Right ventricle myocardium superior (tissue), 1 donor: ENCODE data around the gene SOCS1. TPM values are rescaled to one million over a fixed set of nuclear protein-coding genes. Genes with fewer than 3 reads are reported as not detected.
A peak's percentile ranks its signal among the peaks of the same experiment; 100 is the strongest.
"Not testable (repeated sequence)": the region's sequence is repeated elsewhere in the genome, so short reads cannot be mapped to it uniquely, and the experiment has no call there.

ENCODE experiments used
- ATAC-seq: fragments of 200-7000 bp; cut with Tn5 transposase; one replicate; pipeline ENCODE4 v1.9.1; 2020; ENCODE audit warnings: mild to moderate bottlenecking; ENCODE audit not compliant: poor library complexity
- DNase-seq: peaks from one replicate; pipeline ENCODE4 v3.0.0-alpha.2; 2020
- intact Hi-C: fragments of 100-400 bp; cut with DNase I; formaldehyde crosslinking; loops from one replicate; pipeline ENCODE4 v1.11.2; 2022
- total RNA-seq: library from RNA; stranded (reverse); fragmentation: NEBNext Ultra II Directional; extraction: Animal tissue kit (Norgen Biotek cat#: 25700); gene quantifications from one replicate; pipeline ENCODE4 v1.2.1, GENCODE V29; 2021
- donor health status: DM: no; HTN: yes; CAD: no; lungs with severe emphysema.

Gene SOCS1
- total RNA-seq, 1 donor from 2014 or later, result 3.7 TPM

GRCh38 chr16:11235703-11235991 is 20.4 kb downstream of the SOCS1 start:
- ATAC-seq (no peak), DNase-seq (no peak)
- intact Hi-C loops, result no loop called here

- ATAC-seq (peak; percentile 47), DNase-seq (no peak)
- intact Hi-C loops, result no loop called here
These were observed 20.9 kb downstream of the SOCS1 start for GRCh38 chr16:11234884-11235702.

GRCh38 chr16:11233727-11234376 is 22.2 kb downstream of the SOCS1 start:
- DNase-seq (no peak), ATAC-seq (no peak)
- intact Hi-C loops, result no loop called here

- peak; percentile 65 for DNase-seq
- intact Hi-C loops, result no loop called here
- peak; percentile 61 for ATAC-seq
These were observed 22.9 kb downstream of the SOCS1 start for GRCh38 chr16:11232852-11233726.

- DNase-seq, result no peak
- ATAC-seq, result no peak
These were observed 23.6 kb downstream of the SOCS1 start for GRCh38 chr16:11232302-11232851.

GRCh38 chr16:11231367-11231970 is 24.5 kb downstream of the SOCS1 start:
- intact Hi-C loops, result no loop called here
- DNase-seq (no peak), ATAC-seq (no peak)

More at GRCh38 chr16:11232302-11232851, 23.6 kb downstream of the SOCS1 start:
- intact Hi-C loops, result no loop called here

- no peak for ATAC-seq
- intact Hi-C loops, result no loop called here
These were observed 26.1 kb downstream of the SOCS1 start for GRCh38 chr16:11229906-11230305.

GRCh38 chr16:11229432-11229831 is 26.6 kb downstream of the SOCS1 start:
- no peak for DNase-seq
- no peak for ATAC-seq
- intact Hi-C loops, result no loop called here

More at GRCh38 chr16:11229906-11230305, 26.1 kb downstream of the SOCS1 start:
- no peak for DNase-seq

GRCh38 chr16:11225677-11226549 is 30.1 kb downstream of the SOCS1 start:
- no peak for ATAC-seq
- DNase-seq, result no peak
- intact Hi-C loops, result no loop called here

- intact Hi-C loops, result no loop called here
- DNase-seq, result peak; percentile 56
- peak; percentile 30 for ATAC-seq
These were observed 30.9 kb downstream of the SOCS1 start for GRCh38 chr16:11224894-11225676.

- intact Hi-C loops, result no loop called here
These were observed 31.7 kb downstream of the SOCS1 start for GRCh38 chr16:11224096-11224893.

GRCh38 chr16:11220507-11220906 is 35.5 kb downstream of the SOCS1 start:
- intact Hi-C loops, ATAC-seq, DNase-seq: not testable (repeated sequence)

More at GRCh38 chr16:11224096-11224893, 31.7 kb downstream of the SOCS1 start:
- DNase-seq, result peak; percentile 90
- peak; percentile 95 for ATAC-seq

- ATAC-seq, result no peak
- intact Hi-C loops, result no loop called here
- DNase-seq, result no peak
These were observed 36.8 kb downstream of the SOCS1 start for GRCh38 chr16:11219178-11219577.

GRCh38 chr16:11218604-11218962 is 37.4 kb downstream of the SOCS1 start:
- intact Hi-C loops, result no loop called here
- ATAC-seq (no peak), DNase-seq (no peak)

- intact Hi-C loops, result no loop called here
- no peak for DNase-seq
- no peak for ATAC-seq
These were observed 38.1 kb downstream of the SOCS1 start for GRCh38 chr16:11217651-11218603.
